OCI-LY1 (cell line): ENCODE data around the gene ZNF618.

Experiments
- H2AFZ ChIP-seq: fragments of 200-600 bp; sonication (generic), shearing (Covaris generic); 2 replicates; pipeline ENCODE4 v1.6.0; 2014; ENCODE audit warnings: antibody characterized with exemption, mild to moderate bottlenecking, low read length
- H3F3A ChIP-seq: fragments of 200-600 bp; sonication (generic), shearing (Covaris generic); 2 replicates; pipeline ENCODE4 v1.6.0; 2014; ENCODE audit warnings: mild to moderate bottlenecking, antibody characterized with exemption, low read length, moderate library complexity; ENCODE audit not compliant: insufficient read depth
- H3K27ac ChIP-seq: fragments of 200-600 bp; sonication (generic); 2 replicates; pipeline ENCODE4 v1.5.1; 2014; ENCODE audit warnings: low read length, mixed run types, mild to moderate bottlenecking, low read depth; ENCODE audit not compliant: poor library complexity, severe bottlenecking
- H3K27me3 ChIP-seq: fragments of 200-600 bp; sonication (generic); 2 replicates; pipeline ENCODE4 v1.6.0; 2014; ENCODE audit warnings: antibody characterized with exemption, mild to moderate bottlenecking, low read length, moderate library complexity; ENCODE audit not compliant: insufficient read depth
- H3K36me3 ChIP-seq: fragments of 200-600 bp; sonication (generic); 2 replicates; pipeline ENCODE4 v1.6.1; 2014; ENCODE audit warnings: mild to moderate bottlenecking, antibody characterized with exemption, low read length, moderate library complexity, mixed read lengths; ENCODE audit not compliant: insufficient read depth
- H3K4me1 ChIP-seq: fragments of 200-600 bp; sonication (generic); 2 replicates; pipeline ENCODE4 v1.5.1; 2014; ENCODE audit warnings: mild to moderate bottlenecking, low read length, moderate library complexity; ENCODE audit not compliant: insufficient read depth, severe bottlenecking
- H3K4me2 ChIP-seq: fragments of 200-600 bp; sonication (generic), shearing (Covaris generic); 2 replicates; pipeline ENCODE4 v1.6.1; 2014; ENCODE audit warnings: low read length
- H3K4me3 ChIP-seq: fragments of 200-600 bp; sonication (generic); 2 replicates; pipeline ENCODE4 v1.5.1; 2014; ENCODE audit warnings: low read length, low read depth, mild to moderate bottlenecking, mixed read lengths; ENCODE audit not compliant: poor library complexity, severe bottlenecking
- H3K79me2 ChIP-seq: fragments of 200-600 bp; shearing (Covaris generic); 2 replicates; pipeline ENCODE4 v1.6.1; 2016; ENCODE audit warnings: mixed run types, low read length, mixed read lengths; ENCODE audit not compliant: insufficient read depth
- H3K9ac ChIP-seq: fragments of 200-600 bp; sonication (generic), shearing (Covaris generic); 2 replicates; pipeline ENCODE4 v1.6.1; 2014; ENCODE audit warnings: mild to moderate bottlenecking, low read length, mixed read lengths
- H3K9me2 ChIP-seq: fragments of 200-600 bp; sonication (generic), shearing (Covaris generic); 2 replicates; pipeline ENCODE4 v1.6.1; 2014; ENCODE audit warnings: low read depth, mild to moderate bottlenecking, low read length, mixed read lengths
- H3K9me3 ChIP-seq: fragments of 200-600 bp; shearing (Covaris generic); 2 replicates; pipeline ENCODE4 v1.6.1; 2014; ENCODE audit warnings: low read length, mixed read lengths
- H4K20me1 ChIP-seq: fragments of 200-600 bp; sonication (generic), shearing (Covaris generic); 2 replicates; pipeline ENCODE4 v1.6.0; 2016; ENCODE audit warnings: mild to moderate bottlenecking, low read length; ENCODE audit not compliant: insufficient read depth
- EZH2 ChIP-seq: fragments of 200-600 bp; sonication (generic), shearing (Covaris generic); IDR thresholded peaks from 2 replicates; pipeline ENCODE4 v1.8.0; 2017; ENCODE audit warnings: borderline replicate concordance, mixed run types, mild to moderate bottlenecking, antibody characterized with exemption, low read length, moderate library complexity, mixed read lengths
- TF ChIP-seq, protein P1 (sequence below): fragments of 200-600 bp; sonication (generic), shearing (Covaris generic); IDR thresholded peaks from 2 replicates; pipeline ENCODE4 v1.5.1; 2017; ENCODE audit warnings: mild to moderate bottlenecking, antibody characterized with exemption, low read length, moderate library complexity, mixed read lengths

Gene ZNF618

GRCh38 chr9:114076237-114077161 lies 200.4 kb downstream of the ZNF618 start:
- H2AFZ ChIP-seq, result no peak overlapping the region
- no peaks in the 10 kb centered on the region for H4K20me1 ChIP-seq
- H3K27me3 ChIP-seq, result no peaks in the 10 kb centered on the region
- no peak overlapping the region for H3K27ac ChIP-seq
- no peak overlapping the region for H3K9ac ChIP-seq
- no peak overlapping the region for H3K4me3 ChIP-seq
- no peaks in the 10 kb centered on the region for H3K9me2 ChIP-seq
- H3K36me3 ChIP-seq, result no peaks in the 10 kb centered on the region
- H3F3A ChIP-seq, result no peaks in the 10 kb centered on the region
- H3K4me2 ChIP-seq, result no peak overlapping the region
- H3K9me3 ChIP-seq, result no peaks in the 10 kb centered on the region
- H3K4me1 ChIP-seq, result no peaks in the 10 kb centered on the region
- no peaks in the 10 kb centered on the region for H3K79me2 ChIP-seq
- TF ChIP-seq, protein P1, sequence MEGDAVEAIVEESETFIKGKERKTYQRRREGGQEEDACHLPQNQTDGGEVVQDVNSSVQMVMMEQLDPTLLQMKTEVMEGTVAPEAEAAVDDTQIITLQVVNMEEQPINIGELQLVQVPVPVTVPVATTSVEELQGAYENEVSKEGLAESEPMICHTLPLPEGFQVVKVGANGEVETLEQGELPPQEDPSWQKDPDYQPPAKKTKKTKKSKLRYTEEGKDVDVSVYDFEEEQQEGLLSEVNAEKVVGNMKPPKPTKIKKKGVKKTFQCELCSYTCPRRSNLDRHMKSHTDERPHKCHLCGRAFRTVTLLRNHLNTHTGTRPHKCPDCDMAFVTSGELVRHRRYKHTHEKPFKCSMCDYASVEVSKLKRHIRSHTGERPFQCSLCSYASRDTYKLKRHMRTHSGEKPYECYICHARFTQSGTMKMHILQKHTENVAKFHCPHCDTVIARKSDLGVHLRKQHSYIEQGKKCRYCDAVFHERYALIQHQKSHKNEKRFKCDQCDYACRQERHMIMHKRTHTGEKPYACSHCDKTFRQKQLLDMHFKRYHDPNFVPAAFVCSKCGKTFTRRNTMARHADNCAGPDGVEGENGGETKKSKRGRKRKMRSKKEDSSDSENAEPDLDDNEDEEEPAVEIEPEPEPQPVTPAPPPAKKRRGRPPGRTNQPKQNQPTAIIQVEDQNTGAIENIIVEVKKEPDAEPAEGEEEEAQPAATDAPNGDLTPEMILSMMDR, result no peak
- TF ChIP-seq EZH2, result no peak

DNA sequence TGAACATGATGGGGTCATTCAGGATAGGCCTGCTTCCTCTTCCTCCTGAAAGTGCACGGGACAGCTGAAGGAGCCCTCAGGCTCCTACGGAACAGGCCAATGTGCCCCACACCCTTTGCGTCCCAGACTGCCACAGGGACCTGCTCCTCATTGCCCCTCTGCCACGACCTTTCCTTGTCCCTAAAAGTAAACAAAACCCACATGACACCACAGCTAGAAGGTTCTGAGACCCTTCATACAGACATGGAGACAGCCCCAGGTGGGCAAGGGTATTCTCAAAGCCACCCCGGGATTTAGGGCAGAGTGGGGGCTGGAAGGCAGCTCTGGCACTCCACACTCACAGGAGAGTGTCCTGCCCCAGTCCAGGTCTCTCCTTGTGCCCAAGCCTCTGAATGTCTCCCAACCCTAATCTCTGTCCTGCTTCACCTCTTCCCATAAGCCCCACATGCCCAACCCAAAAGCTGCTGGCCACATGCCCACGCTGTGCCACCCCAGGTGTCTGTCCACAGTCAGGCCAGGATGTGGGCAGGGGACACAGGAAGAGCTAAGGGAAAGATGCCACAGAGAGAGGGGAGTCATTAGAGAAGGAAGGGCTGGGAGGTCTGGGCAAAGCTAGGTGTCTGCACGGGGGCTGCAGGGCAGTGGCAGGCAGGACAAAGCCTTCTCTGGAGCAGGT lies 201.2 kb downstream of the ZNF618 start:
- H3K4me3 ChIP-seq, result no peak overlapping the region
- H3F3A ChIP-seq, result no peaks in the 10 kb centered on the region
- H3K9me3 ChIP-seq, result no peaks in the 10 kb centered on the region
- H4K20me1 ChIP-seq, result no peaks in the 10 kb centered on the region
- no peak overlapping the region for H2AFZ ChIP-seq
- H3K79me2 ChIP-seq, result no peaks in the 10 kb centered on the region
- H3K27me3 ChIP-seq, result no peaks in the 10 kb centered on the region
- no peak overlapping the region for H3K27ac ChIP-seq
- H3K9me2 ChIP-seq, result no peaks in the 10 kb centered on the region
- no peaks in the 10 kb centered on the region for H3K36me3 ChIP-seq
- no peak overlapping the region for H3K4me2 ChIP-seq
- H3K9ac ChIP-seq, result no peak overlapping the region
- TF ChIP-seq, protein P1, result no peak
- no peak for TF ChIP-seq EZH2
- no peaks in the 10 kb centered on the region for H3K4me1 ChIP-seq

- no peaks in the 10 kb centered on the region for H3K27me3 ChIP-seq
- no peaks in the 10 kb centered on the region for H3K9me3 ChIP-seq
- no peak within 1 kb of the TSS for H2AFZ ChIP-seq
- H3K4me3 ChIP-seq, result no peak within 1 kb of the TSS
- H3K79me2 ChIP-seq, result no peaks in the 10 kb centered on the region
- no peaks in the 10 kb centered on the region for H3K36me3 ChIP-seq
- TF ChIP-seq, protein P1, result no peak
- no peak for TF ChIP-seq EZH2
- no peaks in the 10 kb centered on the region for H3K4me1 ChIP-seq
- H3K27ac ChIP-seq, result no peak within 1 kb of the TSS
- H3K4me2 ChIP-seq, result no peak within 1 kb of the TSS
- no peaks in the 10 kb centered on the region for H3K9me2 ChIP-seq
- no peaks in the 10 kb centered on the region for H4K20me1 ChIP-seq
- no peaks in the 10 kb centered on the region for H3F3A ChIP-seq
- no peak within 1 kb of the TSS for H3K9ac ChIP-seq
Measured at GRCh38 chr9:114078021-114078780, 202.1 kb downstream of the ZNF618 start, which contains the start of gene AMBP. Gene AMBP, minus strand, starts transcription at chr9:114078300. Its CDS starts 91 bp downstream, at chr9:114078209.
